AG09309 (cell line): ENCODE data around the gene ITGAL.
A peak's percentile ranks its signal among the peaks of the same experiment; 100 is the strongest.

Experiments
- DNase-seq: peaks from one replicate; pipeline ENCODE4 v3.0.0-alpha.2; 2010; ENCODE audit warnings: low read depth
- H3K4me3 ChIP-seq: 2 replicates; pipeline ENCODE4 v1.5.1; 2011; ENCODE audit warnings: mild to moderate bottlenecking, low read depth, low read length, moderate library complexity; ENCODE audit not compliant: control insufficient read depth
- CTCF ChIP-seq: IDR thresholded peaks from 2 replicates; pipeline ENCODE4 v1.5.1; 2011; ENCODE audit warnings: mild to moderate bottlenecking, low read depth, low read length, inconsistent platforms; ENCODE audit not compliant: insufficient read depth, control insufficient read depth; ENCODE audit errors: missing control alignments

Gene ITGAL

GRCh38 chr16:30481381-30481780, 8.8 kb downstream of the ITGAL start:
- no peak for TF ChIP-seq CTCF
- no peak overlapping the region for H3K4me3 ChIP-seq
- DNase-seq: no peak

- peak; percentile 33 for TF ChIP-seq CTCF
- no peak overlapping the region for H3K4me3 ChIP-seq
- no peak for DNase-seq
These were observed 9.8 kb downstream of the ITGAL start for GRCh38 chr16:30482366-30482765.

GRCh38 chr16:30484887-30485286, 12.3 kb downstream of the ITGAL start:
- DNase-seq: no peak
- no peak overlapping the region for H3K4me3 ChIP-seq
- no peak for TF ChIP-seq CTCF

- TF ChIP-seq CTCF: no peak
- no peak for DNase-seq
- no peak overlapping the region for H3K4me3 ChIP-seq
These were observed 13.4 kb downstream of the ITGAL start for GRCh38 chr16:30485818-30486436.

GRCh38 chr16:30488764-30489605, 16.4 kb downstream of the ITGAL start:
- no peak overlapping the region for H3K4me3 ChIP-seq
- DNase-seq: no peak
- no peak for TF ChIP-seq CTCF

GRCh38 chr16:30490210-30490609, 17.7 kb downstream of the ITGAL start:
- H3K4me3 ChIP-seq: no peak overlapping the region
- no peak for DNase-seq
- TF ChIP-seq CTCF: no peak

- no peak for DNase-seq
- TF ChIP-seq CTCF: no peak
- H3K4me3 ChIP-seq: no peak overlapping the region
These were observed 18.7 kb downstream of the ITGAL start for GRCh38 chr16:30491229-30491628.
